ENCODE data around the gene MARCHF9.

DNA sequence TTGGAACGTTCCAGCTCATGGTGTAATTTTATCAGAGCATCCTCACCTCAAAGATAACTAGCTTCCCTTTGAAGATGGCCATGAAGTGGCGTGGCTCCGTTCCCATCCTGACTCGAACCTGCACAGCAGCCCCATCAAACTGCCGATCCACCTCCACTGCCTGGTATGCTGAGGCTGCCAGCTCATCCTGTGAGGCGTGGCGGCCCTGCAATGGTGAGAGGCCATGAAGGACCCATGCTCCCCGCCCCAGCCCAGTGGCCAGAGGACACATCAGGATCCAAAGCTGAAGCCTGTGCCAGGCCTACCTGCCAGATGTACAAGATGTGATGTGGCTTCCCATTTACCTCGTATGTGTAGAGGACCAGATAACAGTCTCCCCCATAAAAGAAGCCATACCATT lies 52.4 kb downstream of the MARCHF9 start:
- TF ChIP-seq, protein P1, sequence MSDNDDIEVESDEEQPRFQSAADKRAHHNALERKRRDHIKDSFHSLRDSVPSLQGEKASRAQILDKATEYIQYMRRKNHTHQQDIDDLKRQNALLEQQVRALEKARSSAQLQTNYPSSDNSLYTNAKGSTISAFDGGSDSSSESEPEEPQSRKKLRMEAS (IDR thresholded peaks at IDR 0.05; ENCODE audit: low read depth, low read length), result no peak
- TF ChIP-seq, protein P2, sequence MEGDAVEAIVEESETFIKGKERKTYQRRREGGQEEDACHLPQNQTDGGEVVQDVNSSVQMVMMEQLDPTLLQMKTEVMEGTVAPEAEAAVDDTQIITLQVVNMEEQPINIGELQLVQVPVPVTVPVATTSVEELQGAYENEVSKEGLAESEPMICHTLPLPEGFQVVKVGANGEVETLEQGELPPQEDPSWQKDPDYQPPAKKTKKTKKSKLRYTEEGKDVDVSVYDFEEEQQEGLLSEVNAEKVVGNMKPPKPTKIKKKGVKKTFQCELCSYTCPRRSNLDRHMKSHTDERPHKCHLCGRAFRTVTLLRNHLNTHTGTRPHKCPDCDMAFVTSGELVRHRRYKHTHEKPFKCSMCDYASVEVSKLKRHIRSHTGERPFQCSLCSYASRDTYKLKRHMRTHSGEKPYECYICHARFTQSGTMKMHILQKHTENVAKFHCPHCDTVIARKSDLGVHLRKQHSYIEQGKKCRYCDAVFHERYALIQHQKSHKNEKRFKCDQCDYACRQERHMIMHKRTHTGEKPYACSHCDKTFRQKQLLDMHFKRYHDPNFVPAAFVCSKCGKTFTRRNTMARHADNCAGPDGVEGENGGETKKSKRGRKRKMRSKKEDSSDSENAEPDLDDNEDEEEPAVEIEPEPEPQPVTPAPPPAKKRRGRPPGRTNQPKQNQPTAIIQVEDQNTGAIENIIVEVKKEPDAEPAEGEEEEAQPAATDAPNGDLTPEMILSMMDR (IDR thresholded peaks at IDR 0.05; ENCODE audit: low read depth, low read length), result no peak
- TF ChIP-seq POLR2A (IDR thresholded peaks at IDR 0.05; ENCODE audit: extremely low read depth, insufficient read length) (no peak), MYC (IDR thresholded peaks at IDR 0.05; ENCODE audit: low read depth, low read length) (no peak)

All from NB4 (cell line).